Uterus (tissue), 2 donors: ENCODE data around the gene FXYD6.

Experiments used
- POLR2A ChIP-seq, 2 donors: fragments of 450-650 bp; IDR thresholded peaks; one replicate each; pipeline ENCODE4 v1.6.1; 2016; ENCODE audit warnings: antibody characterized with exemption in 2 of 2, mild to moderate bottlenecking in 1 of 2, moderate library complexity in 1 of 2
- TF ChIP-seq, protein P1 (sequence below), 4 experiments: fragments of 200-600 bp in 2 of 4; fragments of 450-650 bp in 2 of 4; sonication (generic) in 2 of 4; IDR thresholded peaks; one replicate each; pipeline ENCODE4 v1.5.1; 2016 to 2019; ENCODE audit warnings: antibody characterized with exemption in 4 of 4, mild to moderate bottlenecking in 2 of 4, moderate library complexity in 1 of 4

DNA sequence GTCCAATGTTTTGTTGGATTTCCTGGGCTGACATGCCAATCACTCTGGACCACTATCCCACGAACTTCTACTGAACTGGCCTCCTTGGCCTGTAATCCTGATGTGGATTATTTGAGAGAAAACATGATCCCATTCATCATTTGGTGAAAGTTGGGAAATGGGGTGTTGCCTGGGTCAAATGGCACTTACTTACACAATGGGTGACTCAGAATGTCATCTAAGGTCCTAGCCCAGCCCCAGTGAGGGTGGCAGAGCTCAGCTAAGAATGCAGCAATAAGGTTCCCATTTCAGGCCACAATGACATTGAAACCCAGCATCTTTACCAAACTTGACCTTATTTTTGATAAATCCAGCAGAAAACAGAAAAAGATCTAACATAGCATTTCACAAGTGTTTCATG, 71.4 kb downstream of the FXYD6 start:
- TF ChIP-seq, protein P1, sequence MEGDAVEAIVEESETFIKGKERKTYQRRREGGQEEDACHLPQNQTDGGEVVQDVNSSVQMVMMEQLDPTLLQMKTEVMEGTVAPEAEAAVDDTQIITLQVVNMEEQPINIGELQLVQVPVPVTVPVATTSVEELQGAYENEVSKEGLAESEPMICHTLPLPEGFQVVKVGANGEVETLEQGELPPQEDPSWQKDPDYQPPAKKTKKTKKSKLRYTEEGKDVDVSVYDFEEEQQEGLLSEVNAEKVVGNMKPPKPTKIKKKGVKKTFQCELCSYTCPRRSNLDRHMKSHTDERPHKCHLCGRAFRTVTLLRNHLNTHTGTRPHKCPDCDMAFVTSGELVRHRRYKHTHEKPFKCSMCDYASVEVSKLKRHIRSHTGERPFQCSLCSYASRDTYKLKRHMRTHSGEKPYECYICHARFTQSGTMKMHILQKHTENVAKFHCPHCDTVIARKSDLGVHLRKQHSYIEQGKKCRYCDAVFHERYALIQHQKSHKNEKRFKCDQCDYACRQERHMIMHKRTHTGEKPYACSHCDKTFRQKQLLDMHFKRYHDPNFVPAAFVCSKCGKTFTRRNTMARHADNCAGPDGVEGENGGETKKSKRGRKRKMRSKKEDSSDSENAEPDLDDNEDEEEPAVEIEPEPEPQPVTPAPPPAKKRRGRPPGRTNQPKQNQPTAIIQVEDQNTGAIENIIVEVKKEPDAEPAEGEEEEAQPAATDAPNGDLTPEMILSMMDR (IDR thresholded peaks at IDR 0.05): no peak
- no peak for TF ChIP-seq POLR2A (IDR thresholded peaks at IDR 0.05)
